Neural progenitor cell (in vitro differentiated cells): Measurements from ENCODE around the gene ATP6V0D1. TPM values are rescaled to one million over a fixed set of nuclear protein-coding genes. Genes with fewer than 3 reads are reported as not detected.

Experiments
- DNase-seq: peaks from one replicate; pipeline ENCODE4 v3.0.0-alpha.2; 2016; ENCODE audit warnings: low spot score
- H2AFZ ChIP-seq: fragments of 200-600 bp; sonication (generic); replicated peaks from 2 replicates; pipeline ENCODE4 v1.6.1; 2016; ENCODE audit warnings: antibody characterized with exemption
- H3F3A ChIP-seq: fragments of 200-600 bp; sonication (generic); 2 replicates; pipeline ENCODE4 v1.6.1; 2016; ENCODE audit warnings: antibody characterized with exemption, low read depth
- H3K27ac ChIP-seq: fragments of 200-600 bp; sonication (generic); 2 replicates; pipeline ENCODE4 v1.5.1; 2016; ENCODE audit warnings: mild to moderate bottlenecking
- H3K27me3 ChIP-seq: fragments of 200-600 bp; sonication (generic); 2 replicates; pipeline ENCODE4 v1.6.1; 2016; ENCODE audit warnings: mild to moderate bottlenecking, moderate library complexity
- H3K36me3 ChIP-seq: fragments of 200-600 bp; sonication (generic); 2 replicates; pipeline ENCODE4 v1.5.1; 2016
- H3K4me1 ChIP-seq: fragments of 200-600 bp; sonication (generic); 2 replicates; pipeline ENCODE4 v1.6.1; 2016; ENCODE audit warnings: mixed run types
- H3K4me2 ChIP-seq: fragments of 200-600 bp; sonication (generic); 2 replicates; pipeline ENCODE4 v1.6.1; 2016
- H3K4me3 ChIP-seq: fragments of 200-600 bp; sonication (generic); 2 replicates; pipeline ENCODE4 v1.5.1; 2016
- H3K79me2 ChIP-seq: fragments of 200-600 bp; sonication (generic); 2 replicates; pipeline ENCODE4 v1.6.1; 2016; ENCODE audit warnings: low read depth
- H3K9ac ChIP-seq: fragments of 200-600 bp; sonication (generic); 2 replicates; pipeline ENCODE4 v1.6.1; 2016
- H3K9me3 ChIP-seq: fragments of 200-600 bp; sonication (generic); 2 replicates; pipeline ENCODE4 v1.5.1; 2016; ENCODE audit warnings: low read depth
- H4K20me1 ChIP-seq: fragments of 200-600 bp; sonication (generic); 2 replicates; pipeline ENCODE4 v1.6.1; 2016; ENCODE audit warnings: low read depth
- H3K27ac Mint-ChIP-seq: 3 replicates; pipeline ENCODE4 v1.8.0; 2021; ENCODE audit warnings: mixed read lengths
- H3K27me3 Mint-ChIP-seq: 2 replicates; pipeline ENCODE4 v1.8.0; 2022; ENCODE audit warnings: low read depth, mild to moderate bottlenecking, inconsistent platforms, moderate library complexity, mixed read lengths; ENCODE audit not compliant: insufficient read depth
- H3K36me3 Mint-ChIP-seq: 3 replicates; pipeline ENCODE4 v1.8.0; 2021; ENCODE audit warnings: mixed read lengths
- H3K4me1 Mint-ChIP-seq: 3 replicates; pipeline ENCODE4 v1.8.0; 2021; ENCODE audit warnings: mixed read lengths
- H3K4me3 Mint-ChIP-seq: 3 replicates; pipeline ENCODE4 v1.8.0; 2021; ENCODE audit warnings: mild to moderate bottlenecking, moderate library complexity, mixed read lengths
- H3K9me3 Mint-ChIP-seq: 3 replicates; pipeline ENCODE4 v1.8.0; 2020; ENCODE audit warnings: mixed read lengths
- CTCF ChIP-seq: fragments of 200-600 bp; sonication (generic); IDR thresholded peaks from 2 replicates; pipeline ENCODE4 v1.5.1; 2017; ENCODE audit warnings: antibody characterized with exemption, mild to moderate bottlenecking
- EZH2 ChIP-seq: fragments of 200-600 bp; sonication (generic); IDR thresholded peaks from 2 replicates; pipeline ENCODE4 v1.6.1; 2017; ENCODE audit warnings: antibody characterized with exemption, mild to moderate bottlenecking, moderate library complexity
- EZH2phosphoT487 ChIP-seq: fragments of 200-600 bp; sonication (generic); IDR thresholded peaks from 2 replicates; pipeline ENCODE4 v1.6.1; 2017; ENCODE audit warnings: antibody characterized with exemption
- total RNA-seq: library from RNA; depleted of rRNA; stranded (reverse); fragments of >200 nt; gene quantifications from 2 replicates; pipeline ENCODE4 v1.2.3, GENCODE V29; 2015; ENCODE audit warnings: low replicate concordance

The ATP6V0D1 gene
- total RNA-seq, 1 donor from 2014 or later: 29.7 TPM

DNA sequence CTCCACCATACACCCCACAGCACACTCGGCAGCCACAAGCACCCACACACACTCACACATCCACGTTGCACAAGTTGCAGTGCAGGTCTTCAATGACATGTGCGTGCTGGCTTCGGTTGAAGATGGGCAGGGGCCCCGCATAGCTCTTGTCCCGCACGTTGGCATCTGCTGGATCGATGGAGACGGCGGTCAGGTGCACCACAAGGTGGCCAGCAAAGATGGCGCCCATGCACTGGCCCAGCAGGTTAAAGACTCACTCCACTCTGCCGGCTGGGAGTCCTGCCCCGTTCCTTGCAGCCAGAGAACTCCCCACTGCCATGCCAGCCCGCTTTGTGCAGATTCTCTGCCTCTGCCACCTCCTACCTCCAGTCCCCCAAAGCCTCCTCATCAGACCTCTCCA is 80.1 kb downstream of the ATP6V0D1 start:
- no peak for DNase-seq
- Mint-ChIP-seq H3K36me3 (peaks cover 3% of the 10 kb centered on the region), H3K9me3 (no peaks in the 10 kb centered on the region)

DNA sequence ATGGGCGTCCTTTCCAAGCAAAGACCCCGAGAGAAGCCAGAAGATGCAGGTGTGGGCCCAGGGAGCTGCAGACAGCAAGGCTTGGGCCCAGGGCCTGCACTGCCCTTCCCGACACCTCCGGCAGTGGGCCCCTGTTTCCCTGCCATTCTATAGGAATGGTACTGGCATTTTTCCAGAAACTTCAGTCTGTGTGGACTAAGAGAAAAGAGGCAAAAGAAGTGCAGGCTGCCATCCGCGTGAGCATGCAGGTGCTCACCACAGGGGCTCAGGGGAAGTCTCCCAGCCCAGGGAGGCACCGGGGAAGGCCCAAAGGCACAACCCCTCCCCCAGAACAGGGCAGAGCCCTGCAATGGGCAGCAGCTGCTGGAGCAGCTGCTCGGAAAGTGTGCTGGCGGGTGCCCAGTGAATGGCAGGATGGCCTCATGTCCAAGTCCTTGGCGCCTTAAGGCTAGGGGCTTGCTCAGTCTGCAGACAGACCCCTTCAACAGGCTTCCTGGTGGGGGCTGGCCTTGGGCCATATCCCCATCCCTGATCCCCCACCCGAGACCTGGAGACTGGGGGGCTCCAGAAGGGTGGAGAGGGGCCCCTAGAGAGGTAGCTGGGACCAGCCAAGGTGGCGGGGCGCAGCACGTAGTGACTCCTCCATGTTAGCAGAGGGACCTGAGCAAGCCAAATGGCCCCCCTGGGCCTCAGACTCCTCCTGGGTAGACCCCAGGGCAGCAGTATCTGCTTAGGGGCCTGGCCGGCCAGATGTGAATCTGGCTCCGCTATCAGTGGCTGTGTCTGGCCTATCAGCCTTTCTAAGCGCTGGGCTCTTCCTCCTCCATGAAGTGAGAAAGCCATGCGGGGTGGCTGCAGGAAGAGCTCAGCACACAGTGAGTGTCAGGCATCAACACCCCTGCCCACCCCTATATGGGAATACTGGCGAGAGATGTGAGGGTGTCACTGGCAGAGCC is 80.9 kb downstream of the ATP6V0D1 start:
- Mint-ChIP-seq H3K27ac (no peak overlapping the region), H3K27me3 (peaks cover 10% of the 10 kb centered on the region), H3K36me3 (peaks cover 3% of the 10 kb centered on the region), H3K4me3 (no peak overlapping the region), H3K4me1 (peaks cover 20% of the 10 kb centered on the region), H3K9me3 (no peaks in the 10 kb centered on the region)
- Histone ChIP-seq H3K27me3 (peaks cover 27% of the 10 kb centered on the region), H3F3A (peaks cover 21% of the 10 kb centered on the region), H3K9me3 (no peaks in the 10 kb centered on the region), H3K27ac (no peak overlapping the region), H3K36me3 (no peaks in the 10 kb centered on the region), H3K4me2 (no peak overlapping the region), H3K4me3 (no peak overlapping the region), H3K4me1 (peaks cover 29% of the 10 kb centered on the region), H2AFZ (no peak overlapping the region), H3K79me2 (no peaks in the 10 kb centered on the region), H4K20me1 (peaks cover 10% of the 10 kb centered on the region), H3K9ac (no peak overlapping the region)
- TF ChIP-seq EZH2phosphoT487: no peak
- TF ChIP-seq CTCF: peak; percentile 3
- no peak for DNase-seq

More for the DNA sequence above, 80.1 kb downstream of the ATP6V0D1 start:
- Histone ChIP-seq H3K79me2 (no peaks in the 10 kb centered on the region), H3K4me1 (peaks cover 21% of the 10 kb centered on the region), H3K27ac (no peak overlapping the region), H3K9ac (no peak overlapping the region), H3K4me3 (no peak overlapping the region), H2AFZ (no peak overlapping the region), H3K9me3 (no peaks in the 10 kb centered on the region), H3K4me2 (no peak overlapping the region), H3F3A (peaks cover 12% of the 10 kb centered on the region), H4K20me1 (peaks cover 1% of the 10 kb centered on the region), H3K36me3 (no peaks in the 10 kb centered on the region), H3K27me3 (peaks cover 18% of the 10 kb centered on the region)
- H3K27me3 Mint-ChIP-seq: peaks cover 4% of the 10 kb centered on the region
- peaks cover 12% of the 10 kb centered on the region for H3K4me1 Mint-ChIP-seq
- no peak overlapping the region for H3K4me3 Mint-ChIP-seq
- H3K27ac Mint-ChIP-seq: no peak overlapping the region
- TF ChIP-seq EZH2 (no peak), CTCF (no peak), EZH2phosphoT487 (no peak)

DNA sequence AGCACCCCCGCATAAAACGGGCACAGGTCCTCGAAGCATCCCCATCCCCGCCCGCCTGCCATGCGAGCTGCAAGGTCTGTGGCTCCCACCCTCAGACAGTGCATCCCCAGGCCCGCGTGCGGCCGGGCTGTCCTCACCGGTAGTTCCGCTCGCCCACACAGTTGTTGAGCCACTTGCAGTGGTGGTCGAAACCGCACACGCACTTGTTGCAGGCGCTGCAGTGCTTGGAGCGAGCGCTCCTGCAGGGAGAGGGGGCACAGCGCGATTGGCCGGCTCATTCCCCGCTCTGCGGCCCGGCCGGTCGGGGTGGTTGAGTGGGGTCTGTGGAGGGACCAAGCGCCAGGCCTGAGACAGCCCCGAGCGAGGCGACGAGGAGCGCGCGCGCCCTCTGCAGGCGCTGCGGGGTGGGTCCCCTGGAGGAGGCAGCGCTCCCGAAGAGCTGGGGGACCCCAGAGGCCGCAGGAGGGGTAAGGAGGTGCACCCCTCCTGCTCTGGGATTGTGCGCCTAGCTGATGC is 81.7 kb downstream of the ATP6V0D1 start:
- Histone ChIP-seq H3K4me2 (no peak overlapping the region), H3K79me2 (no peaks in the 10 kb centered on the region), H3K9ac (no peak overlapping the region), H3K9me3 (no peaks in the 10 kb centered on the region), H3F3A (peaks cover 26% of the 10 kb centered on the region), H4K20me1 (peaks cover 11% of the 10 kb centered on the region), H3K36me3 (no peaks in the 10 kb centered on the region), H2AFZ (no peak overlapping the region), H3K27ac (no peak overlapping the region), H3K4me3 (no peak overlapping the region), H3K4me1 (peaks cover 35% of the 10 kb centered on the region), H3K27me3 (peaks cover 34% of the 10 kb centered on the region)
- no peaks in the 10 kb centered on the region for H3K9me3 Mint-ChIP-seq
- TF ChIP-seq EZH2phosphoT487 (no peak), CTCF (peak; percentile 91), EZH2 (no peak)
- DNase-seq: peak; percentile 90
- H3K4me3 Mint-ChIP-seq: no peak overlapping the region
- H3K36me3 Mint-ChIP-seq: peaks cover 3% of the 10 kb centered on the region
- H3K27ac Mint-ChIP-seq: no peak overlapping the region
- peaks cover 22% of the 10 kb centered on the region for H3K4me1 Mint-ChIP-seq
- peaks cover 12% of the 10 kb centered on the region for H3K27me3 Mint-ChIP-seq
